Neural cell (in vitro differentiated cells): ENCODE measurements around the gene SGTA.

Experiments used
- RAD21 ChIP-seq: fragments of 450-650 bp; conservative IDR thresholded peaks from 2 replicates; pipeline ENCODE4 v1.6.1; 2014; ENCODE audit warnings: antibody characterized with exemption, mild to moderate bottlenecking, moderate library complexity
- TF ChIP-seq, protein P1 (sequence below): fragments of 450-650 bp; IDR thresholded peaks from 2 replicates; pipeline ENCODE4 v1.5.1; 2014; ENCODE audit warnings: antibody characterized with exemption, mild to moderate bottlenecking, moderate library complexity; ENCODE audit not compliant: poor library complexity, severe bottlenecking

DNA sequence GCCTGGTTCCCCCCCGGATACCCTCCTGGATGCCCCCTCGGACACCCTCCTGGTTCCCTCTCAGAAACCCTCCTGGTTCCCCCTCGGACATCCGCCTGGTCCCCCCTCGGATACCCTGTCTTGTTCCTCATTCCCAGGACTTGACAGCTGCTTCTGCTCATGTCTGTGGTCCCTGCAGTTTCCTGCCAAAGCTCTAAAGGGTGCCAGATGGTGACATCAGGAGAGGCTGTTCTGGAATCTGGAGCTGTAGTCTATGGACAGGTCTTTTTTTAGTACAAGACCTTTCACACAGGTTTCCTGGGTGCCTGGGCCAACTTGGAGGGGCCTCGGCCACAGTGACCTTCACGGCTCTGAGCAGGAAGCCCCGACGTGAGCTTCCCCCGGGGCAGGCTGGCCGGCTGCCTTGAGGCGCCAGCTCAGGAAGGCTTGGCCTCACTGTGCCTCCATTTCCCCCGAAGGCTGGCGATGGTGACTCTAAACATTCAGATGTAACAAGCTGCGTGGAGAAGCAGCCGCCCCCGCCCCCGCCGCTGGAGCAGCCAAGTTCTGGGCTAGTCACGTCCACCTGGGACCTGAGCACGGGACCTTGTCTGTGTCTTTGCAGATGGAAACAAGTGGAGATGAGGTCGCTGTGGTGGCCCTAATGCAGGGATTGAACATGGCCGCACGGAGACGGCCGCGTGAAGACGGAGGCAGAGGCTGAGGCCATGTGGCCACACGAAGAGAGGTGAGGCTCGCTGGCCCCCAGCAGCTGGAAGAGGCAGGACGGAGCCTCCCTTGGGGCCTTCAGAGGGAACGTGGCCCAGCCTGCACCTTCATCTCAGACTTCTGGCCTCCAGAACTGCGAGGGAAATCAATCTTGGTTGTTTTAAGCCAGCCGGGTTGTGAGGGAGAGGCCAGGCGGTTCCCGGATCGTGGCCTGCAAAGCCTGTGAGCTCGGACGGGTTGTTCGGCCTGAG is 12.7 kb downstream of the SGTA start:
- TF ChIP-seq, protein P1, sequence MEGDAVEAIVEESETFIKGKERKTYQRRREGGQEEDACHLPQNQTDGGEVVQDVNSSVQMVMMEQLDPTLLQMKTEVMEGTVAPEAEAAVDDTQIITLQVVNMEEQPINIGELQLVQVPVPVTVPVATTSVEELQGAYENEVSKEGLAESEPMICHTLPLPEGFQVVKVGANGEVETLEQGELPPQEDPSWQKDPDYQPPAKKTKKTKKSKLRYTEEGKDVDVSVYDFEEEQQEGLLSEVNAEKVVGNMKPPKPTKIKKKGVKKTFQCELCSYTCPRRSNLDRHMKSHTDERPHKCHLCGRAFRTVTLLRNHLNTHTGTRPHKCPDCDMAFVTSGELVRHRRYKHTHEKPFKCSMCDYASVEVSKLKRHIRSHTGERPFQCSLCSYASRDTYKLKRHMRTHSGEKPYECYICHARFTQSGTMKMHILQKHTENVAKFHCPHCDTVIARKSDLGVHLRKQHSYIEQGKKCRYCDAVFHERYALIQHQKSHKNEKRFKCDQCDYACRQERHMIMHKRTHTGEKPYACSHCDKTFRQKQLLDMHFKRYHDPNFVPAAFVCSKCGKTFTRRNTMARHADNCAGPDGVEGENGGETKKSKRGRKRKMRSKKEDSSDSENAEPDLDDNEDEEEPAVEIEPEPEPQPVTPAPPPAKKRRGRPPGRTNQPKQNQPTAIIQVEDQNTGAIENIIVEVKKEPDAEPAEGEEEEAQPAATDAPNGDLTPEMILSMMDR: no peak
- no peak for TF ChIP-seq RAD21
